Measurements from ENCODE around the gene BCL2L14. TPM values are rescaled to one million over a fixed set of nuclear protein-coding genes. Genes with fewer than 3 reads are reported as not detected.
"Not testable (repeated sequence)": the region's sequence is repeated elsewhere in the genome, so short reads cannot be mapped to it uniquely, and the experiment has no call there.

BCL2L14 gene
- total and polyA plus RNA-seq, 2 of the 13 experiments (the other 11 are each of a cell fraction or from before 2014, with no cell fraction given), result 0.11 TPM; not detected in 1

DNA sequence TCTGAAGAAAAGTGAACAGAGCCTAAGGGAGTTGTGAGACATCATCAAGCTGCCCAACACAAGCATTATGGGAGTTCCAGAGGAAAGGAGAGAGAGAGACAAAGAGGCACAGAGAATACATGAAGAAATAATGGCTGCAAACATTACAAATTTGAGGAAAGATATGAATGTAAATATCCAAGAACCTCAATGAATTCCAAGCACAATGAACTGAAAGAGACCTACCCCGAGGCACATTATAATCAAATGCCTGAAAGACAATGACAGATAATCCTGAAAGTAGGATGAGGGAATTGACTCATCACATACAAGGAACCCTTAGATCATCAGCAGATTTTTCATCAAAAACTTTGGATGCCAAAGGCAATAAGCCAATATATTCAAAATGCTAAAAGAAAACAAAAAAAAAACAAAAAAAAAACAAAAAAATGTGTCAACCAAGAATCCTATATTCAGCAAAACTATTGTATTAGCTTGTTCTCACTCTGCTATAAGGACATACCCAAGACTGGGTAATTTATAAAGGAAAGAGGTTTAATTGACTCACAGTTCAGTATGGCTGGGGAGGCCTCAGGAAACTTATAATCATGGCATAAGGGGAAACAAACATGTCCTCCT lies 37.8 kb downstream of the BCL2L14 start (continued):
- no peak for TF ChIP-seq ZNF503 (CRISPR knock-in tag; IDR thresholded peaks at IDR 0.05)
- TF ChIP-seq TMF1 (CRISPR knock-in tag; IDR thresholded peaks at IDR 0.05; ENCODE audit: low read depth), result no peak
- no peak for TF ChIP-seq ZNF556 (CRISPR knock-in tag; IDR thresholded peaks at IDR 0.05; ENCODE audit: borderline replicate concordance)
- TF ChIP-seq, protein P1, sequence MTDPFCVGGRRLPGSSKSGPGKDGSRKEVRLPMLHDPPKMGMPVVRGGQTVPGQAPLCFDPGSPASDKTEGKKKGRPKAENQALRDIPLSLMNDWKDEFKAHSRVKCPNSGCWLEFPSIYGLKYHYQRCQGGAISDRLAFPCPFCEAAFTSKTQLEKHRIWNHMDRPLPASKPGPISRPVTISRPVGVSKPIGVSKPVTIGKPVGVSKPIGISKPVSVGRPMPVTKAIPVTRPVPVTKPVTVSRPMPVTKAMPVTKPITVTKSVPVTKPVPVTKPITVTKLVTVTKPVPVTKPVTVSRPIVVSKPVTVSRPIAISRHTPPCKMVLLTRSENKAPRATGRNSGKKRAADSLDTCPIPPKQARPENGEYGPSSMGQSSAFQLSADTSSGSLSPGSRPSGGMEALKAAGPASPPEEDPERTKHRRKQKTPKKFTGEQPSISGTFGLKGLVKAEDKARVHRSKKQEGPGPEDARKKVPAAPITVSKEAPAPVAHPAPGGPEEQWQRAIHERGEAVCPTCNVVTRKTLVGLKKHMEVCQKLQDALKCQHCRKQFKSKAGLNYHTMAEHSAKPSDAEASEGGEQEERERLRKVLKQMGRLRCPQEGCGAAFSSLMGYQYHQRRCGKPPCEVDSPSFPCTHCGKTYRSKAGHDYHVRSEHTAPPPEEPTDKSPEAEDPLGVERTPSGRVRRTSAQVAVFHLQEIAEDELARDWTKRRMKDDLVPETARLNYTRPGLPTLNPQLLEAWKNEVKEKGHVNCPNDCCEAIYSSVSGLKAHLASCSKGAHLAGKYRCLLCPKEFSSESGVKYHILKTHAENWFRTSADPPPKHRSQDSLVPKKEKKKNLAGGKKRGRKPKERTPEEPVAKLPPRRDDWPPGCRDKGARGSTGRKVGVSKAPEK (CRISPR knock-in tag; IDR thresholded peaks at IDR 0.05; ENCODE audit: borderline replicate concordance), result no peak
- TF ChIP-seq ZNF768 (CRISPR knock-in tag; IDR thresholded peaks at IDR 0.05), result no peak
- no peak for TF ChIP-seq SP140L (CRISPR knock-in tag; IDR thresholded peaks at IDR 0.05; ENCODE audit: borderline replicate concordance)
- no peak for TF ChIP-seq SIN3B (IDR thresholded peaks at IDR 0.05; ENCODE audit: low read length)

DNA sequence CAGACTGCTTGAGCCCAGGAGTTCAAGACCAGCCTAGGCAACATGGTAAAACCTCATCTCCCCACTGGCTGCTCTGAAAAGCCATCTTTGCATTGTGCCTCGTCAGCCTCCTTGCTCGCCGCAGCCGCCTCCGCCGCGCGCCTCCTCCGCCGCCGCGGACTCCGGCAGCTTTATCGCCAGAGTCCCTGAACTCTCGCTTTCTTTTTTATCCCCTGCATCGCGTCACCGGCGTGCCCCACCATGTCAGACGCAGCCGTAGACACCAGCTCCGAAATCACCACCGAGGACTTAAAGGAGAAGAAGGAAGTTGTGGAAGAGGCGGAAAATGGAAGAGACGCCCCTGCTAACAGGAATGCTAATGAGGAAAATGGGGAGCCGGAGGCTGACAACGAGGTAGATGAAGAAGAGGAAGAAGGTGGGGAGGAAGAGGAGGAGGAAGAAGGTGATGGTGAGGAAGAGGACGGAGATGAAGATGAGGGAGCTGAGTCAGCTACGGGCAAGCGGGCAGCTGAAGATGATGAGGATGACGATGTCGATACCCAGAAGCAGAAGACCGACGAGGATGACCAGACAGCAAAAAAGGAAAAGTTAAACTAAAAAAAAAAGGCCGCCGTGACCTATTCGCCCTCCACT lies 40.3 kb downstream of the BCL2L14 start:
- H3K27me3 ChIP-seq (ENCODE audit: control insufficient read depth in 1 of 2, insufficient read depth in 2 of 2, low read length in 2 of 2); H3K4me1 ChIP-seq (ENCODE audit: insufficient read depth, low read length); ATAC-seq; H3K36me3 ChIP-seq (replicated peaks in 1 of 2; ENCODE audit: control insufficient read depth in 1 of 2, insufficient read depth in 2 of 2, low read length in 2 of 2); H3K4me3 ChIP-seq (replicated peaks in 1 of 3; ENCODE audit: insufficient read depth in 1 of 3, low read depth in 2 of 3, low read length in 3 of 3); H3K9me3 ChIP-seq (ENCODE audit: low read length); H3K27ac ChIP-seq (ENCODE audit: extremely low read length, insufficient read depth, low read length); H2AFZ ChIP-seq (ENCODE audit: low read length); intact Hi-C loops (cut with micrococcal nuclease; ENCODE audit: unreplicated experiment); CTCF ChIA-PET (ENCODE audit: low intra/inter-chr PET ratio, low total read pairs); FAIRE-seq; H3K9ac ChIP-seq (ENCODE audit: insufficient read depth, low read depth, low read length); POLR2A ChIA-PET; BruUV-seq (replicated peaks); H3K4me2 ChIP-seq (ENCODE audit: low read depth, low read length); H4K20me1 ChIP-seq (ENCODE audit: insufficient read depth, low read length); H3K79me2 ChIP-seq (ENCODE audit: insufficient read depth, low read length); DNase-seq (ENCODE audit: low spot score); in situ Hi-C loops (cut with HindIII; ENCODE audit: extremely low pct_ligation_motif_present, low pct_unique_long_range_greater_than_20kb): not testable (repeated sequence)
- WGBS (ENCODE audit: low lambda C conversion rate), result 94% methylated on average over 27 of the region's 37 CpGs
